ENCODE data around the gene ADAMTS5. TPM values are rescaled to one million over a fixed set of nuclear protein-coding genes. Genes with fewer than 3 reads are reported as not detected.

Gene ADAMTS5
- total and polyA plus RNA-seq, 2 of the 8 experiments (the other 6 are each of a cell fraction or from before 2014, with no cell fraction given): 0.20 to 1.1 TPM

GRCh38 chr21:26887251-26887650 lies 79.6 kb downstream of the ADAMTS5 start:
- Histone ChIP-seq H2AFZ (ENCODE audit: low read length) (no peak overlapping the region; the same call in 1 of the 2 replicates), H3K4me2 (ENCODE audit: insufficient read depth in 1 of 2, low read depth in 2 of 2, low read length in 2 of 2) (no peak overlapping the region), H3K14ac (ENCODE audit: insufficient read length) (no peak overlapping the region), H3K27ac (ENCODE audit: low read depth, low read length) (no peak overlapping the region), H4K8ac (ENCODE audit: extremely low read depth, insufficient read depth, low read length) (no peak overlapping the region), H2BK20ac (ENCODE audit: low read length) (no peak overlapping the region), H2BK5ac (ENCODE audit: low read depth, low read length) (no peak overlapping the region), H3K56ac (replicated peaks; ENCODE audit: insufficient read length, low read depth, low read length) (no peak overlapping the region), H2BK15ac (ENCODE audit: low read length) (no peak overlapping the region), H4K5ac (ENCODE audit: insufficient read length, low read depth, low read length) (no peak overlapping the region), H3K4me1 (replicated peaks in 1 of 4; ENCODE audit: control insufficient read depth in 3 of 4, insufficient read depth in 4 of 4, low read length in 3 of 4) (no peaks in the 10 kb centered on the region), H3K23ac (ENCODE audit: insufficient read length) (no peak overlapping the region), H2BK120ac (replicated peaks; ENCODE audit: low read depth, low read length) (no peak overlapping the region), H2BK12ac (ENCODE audit: low read depth, low read length) (no peak overlapping the region), H2AK5ac (ENCODE audit: low read depth, low read length) (no peak overlapping the region), H3K18ac (ENCODE audit: extremely low read depth, low read length) (no peak overlapping the region), H3K4ac (replicated peaks; ENCODE audit: insufficient read length, low read depth, low read length) (no peak overlapping the region), H4K91ac (replicated peaks; ENCODE audit: insufficient read length, low read length) (no peak overlapping the region), H3K79me1 (ENCODE audit: low read depth, low read length) (no peaks in the 10 kb centered on the region), H3K79me2 (ENCODE audit: control insufficient read depth in 1 of 2, insufficient read depth in 2 of 2, low read length in 2 of 2) (no peaks in the 10 kb centered on the region), H3K9ac (replicated peaks in 1 of 4; ENCODE audit: extremely low read depth in 1 of 4, low read depth in 3 of 4, low read length in 3 of 4) (no peak overlapping the region), H3K27me3 (replicated peaks in 1 of 4; ENCODE audit: control insufficient read depth in 3 of 4, extremely low read depth in 1 of 4, insufficient read depth in 3 of 4, low read length in 3 of 4) (peaks cover 0 to 1% (median 0%) of the 10 kb centered on the region in 4 experiments; a peak in 1 of 7 replicates), H3K23me2 (ENCODE audit: low read depth, low read length) (no peaks in the 10 kb centered on the region), H3K36me3 (ENCODE audit: control insufficient read depth in 2 of 4, insufficient read depth in 4 of 4, low read length in 3 of 4) (no peaks in the 10 kb centered on the region; a peak in 1 of 8 replicates), H3K9me3 (ENCODE audit: insufficient read depth in 2 of 2, low read depth in 1 of 2, low read length in 1 of 2) (no peaks in the 10 kb centered on the region), H4K20me1 (replicated peaks in 1 of 2; ENCODE audit: control insufficient read depth in 1 of 2, insufficient read depth in 2 of 2, low read length in 2 of 2) (no peaks in the 10 kb centered on the region), H3K4me3 (ENCODE audit: extremely low read depth in 1 of 4, insufficient read depth in 2 of 4, low read depth in 3 of 4, low read length in 4 of 4) (no peak overlapping the region)
- ChIA-PET CTCF (ENCODE audit: partially characterized antibody) (interaction anchor here (8.6 kb wide), 1 partner anchor 75 kb away, joined by 74 read pairs; no protein-coding TSS in a partner anchor), POLR2A (ENCODE audit: partially characterized antibody) (interaction anchor here (1.2 kb wide), 1 partner anchor 78 kb away, joined by 3 read pairs; no protein-coding TSS in a partner anchor)
- FAIRE-seq (no peak), DNase-seq (ENCODE audit: low read depth in 1 of 2, low spot score in 2 of 2) (no peak)
- WGBS, 2 experiments (ENCODE audit: extremely low coverage in 1 of 2, insufficient coverage in 1 of 2, insufficient read length in 1 of 2, insufficient replicate concordance in 2 of 2, low coverage in 1 of 2, low lambda C conversion rate in 2 of 2, missing lambda C conversion rate in 1 of 2): 96% methylated on average over 3 of the region's 3 CpGs; no CpG with 5 or more reads in 1 of the 2 experiments
- TF ChIP-seq NRF1 (IDR thresholded peaks at IDR 0.05; ENCODE audit: low read depth, low read length) (no peak), SP2 (IDR thresholded peaks at IDR 0.05; ENCODE audit: low read length) (no peak), NANOG (IDR thresholded peaks at IDR 0.05; ENCODE audit: insufficient read depth, low read depth, low read length, poor library complexity, severe bottlenecking) (no peak), TAF7 (optimal IDR thresholded peaks at IDR 0.05; ENCODE audit: borderline replicate concordance, low read depth, low read length) (no peak), HDAC6 (IDR thresholded peaks at IDR 0.05; ENCODE audit: low read depth, low read length) (no peak), ZNF274 (IDR thresholded peaks at IDR 0.05; ENCODE audit: borderline replicate concordance, extremely low read depth, low read length) (no peak), E2F6 (IDR thresholded peaks at IDR 0.05) (no peak), CTBP2 (IDR thresholded peaks at IDR 0.05; ENCODE audit: borderline replicate concordance, insufficient read depth, insufficient read length, low read length) (no peak), GABPA (IDR thresholded peaks at IDR 0.05; ENCODE audit: borderline replicate concordance, insufficient read depth, low read length) (no peak)
- TF ChIP-seq, protein P1, sequence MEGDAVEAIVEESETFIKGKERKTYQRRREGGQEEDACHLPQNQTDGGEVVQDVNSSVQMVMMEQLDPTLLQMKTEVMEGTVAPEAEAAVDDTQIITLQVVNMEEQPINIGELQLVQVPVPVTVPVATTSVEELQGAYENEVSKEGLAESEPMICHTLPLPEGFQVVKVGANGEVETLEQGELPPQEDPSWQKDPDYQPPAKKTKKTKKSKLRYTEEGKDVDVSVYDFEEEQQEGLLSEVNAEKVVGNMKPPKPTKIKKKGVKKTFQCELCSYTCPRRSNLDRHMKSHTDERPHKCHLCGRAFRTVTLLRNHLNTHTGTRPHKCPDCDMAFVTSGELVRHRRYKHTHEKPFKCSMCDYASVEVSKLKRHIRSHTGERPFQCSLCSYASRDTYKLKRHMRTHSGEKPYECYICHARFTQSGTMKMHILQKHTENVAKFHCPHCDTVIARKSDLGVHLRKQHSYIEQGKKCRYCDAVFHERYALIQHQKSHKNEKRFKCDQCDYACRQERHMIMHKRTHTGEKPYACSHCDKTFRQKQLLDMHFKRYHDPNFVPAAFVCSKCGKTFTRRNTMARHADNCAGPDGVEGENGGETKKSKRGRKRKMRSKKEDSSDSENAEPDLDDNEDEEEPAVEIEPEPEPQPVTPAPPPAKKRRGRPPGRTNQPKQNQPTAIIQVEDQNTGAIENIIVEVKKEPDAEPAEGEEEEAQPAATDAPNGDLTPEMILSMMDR (IDR thresholded peaks at IDR 0.05; ENCODE audit: control extremely low read depth in 1 of 3, insufficient read depth in 1 of 3, low read depth in 1 of 3, low read length in 3 of 3): no peak

Measured in H1 (cell line).